ENCODE measurements around the gene ZBED4. TPM values are rescaled to one million over a fixed set of nuclear protein-coding genes. Genes with fewer than 3 reads are reported as not detected.

Gene ZBED4
- total RNA-seq, 1 donor from 2014 or later, result 19.8 TPM

- no peak overlapping the region for H3K4me3 Mint-ChIP-seq
- H3K36me3 Mint-ChIP-seq (ENCODE audit: low read depth), result peaks cover 16% of the 10 kb centered on the region
- DNase-seq, result no peak
- H3K27me3 Mint-ChIP-seq, result no peaks in the 10 kb centered on the region
- H3K9me3 Mint-ChIP-seq, result no peaks in the 10 kb centered on the region
- intact Hi-C loops (cut with micrococcal nuclease), result no loop called here
- no peak overlapping the region for H3K27ac Mint-ChIP-seq
- H3K4me1 Mint-ChIP-seq, result peaks cover 6% of the 10 kb centered on the region
These were observed 59.8 kb downstream of the ZBED4 start for GRCh38 chr22:49913446-49913845.

GRCh38 chr22:49914256-49914655, 60.6 kb downstream of the ZBED4 start:
- Mint-ChIP-seq H3K27me3 (no peaks in the 10 kb centered on the region), H3K27ac (no peak overlapping the region), H3K9me3 (no peaks in the 10 kb centered on the region), H3K4me1 (peaks cover 6% of the 10 kb centered on the region), H3K4me3 (no peak overlapping the region), H3K36me3 (ENCODE audit: low read depth) (peaks cover 16% of the 10 kb centered on the region)
- DNase-seq, result no peak
- intact Hi-C loops (cut with micrococcal nuclease), result no loop called here

- intact Hi-C loops (cut with micrococcal nuclease), result loop anchor here (5.0 kb wide), 1 partner anchor 78 kb away; no protein-coding TSS in a partner anchor
- H3K4me1 Mint-ChIP-seq, result peaks cover 17% of the 10 kb centered on the region
- H3K27me3 Mint-ChIP-seq, result no peaks in the 10 kb centered on the region
- peaks cover 14% of the 10 kb centered on the region for H3K36me3 Mint-ChIP-seq (ENCODE audit: low read depth)
- no peak overlapping the region for H3K27ac Mint-ChIP-seq
- DNase-seq, result no peak
- no peak overlapping the region for H3K4me3 Mint-ChIP-seq
- H3K9me3 Mint-ChIP-seq, result no peaks in the 10 kb centered on the region
These were observed 62.0 kb downstream of the ZBED4 start for GRCh38 chr22:49915610-49916009.

GRCh38 chr22:49916831-49917230, 63.2 kb downstream of the ZBED4 start:
- no peaks in the 10 kb centered on the region for H3K27me3 Mint-ChIP-seq
- peaks cover 17% of the 10 kb centered on the region for H3K4me1 Mint-ChIP-seq
- H3K36me3 Mint-ChIP-seq (ENCODE audit: low read depth), result peaks cover 14% of the 10 kb centered on the region
- no peak for DNase-seq
- peak overlapping the region; percentile 24 for H3K27ac Mint-ChIP-seq
- peak overlapping the region; percentile 81 for H3K4me3 Mint-ChIP-seq
- intact Hi-C loops (cut with micrococcal nuclease), result loop anchor here (5.0 kb wide), 1 partner anchor 80 kb away; no protein-coding TSS in a partner anchor
- H3K9me3 Mint-ChIP-seq, result no peaks in the 10 kb centered on the region

- intact Hi-C loops (cut with micrococcal nuclease), result loop anchor here (1.0 to 5.0 kb wide), 3 partner anchors 65 to 151 kb away; partner anchors contain the start of gene ZBED4
- Mint-ChIP-seq H3K4me1 (peaks cover 18% of the 10 kb centered on the region), H3K27me3 (no peaks in the 10 kb centered on the region), H3K9me3 (no peaks in the 10 kb centered on the region), H3K36me3 (ENCODE audit: low read depth) (peaks cover 16% of the 10 kb centered on the region), H3K27ac (peak within 1 kb of the TSS; percentile 85), H3K4me3 (peak within 1 kb of the TSS; percentile 81)
- DNase-seq, result peak; percentile 99
These were observed 64.6 kb downstream of the ZBED4 start, which contains the start of the genes ALG12 and CRELD2 for GRCh38 chr22:49917974-49918910. ALG12 (minus strand) TSS chr22:49918438; CDS start chr22:49913765, 4,673 bp downstream. CRELD2 (plus strand) TSS chr22:49918634; CDS start chr22:49918770, 136 bp downstream.

- no peak for DNase-seq
- no peaks in the 10 kb centered on the region for H3K9me3 Mint-ChIP-seq
- intact Hi-C loops (cut with micrococcal nuclease), result loop anchor here (1.0 to 5.0 kb wide), 3 partner anchors 66 to 152 kb away; partner anchors contain the start of gene ZBED4
- H3K27ac Mint-ChIP-seq, result peak overlapping the region; percentile 72
- H3K27me3 Mint-ChIP-seq, result no peaks in the 10 kb centered on the region
- peaks cover 19% of the 10 kb centered on the region for H3K4me1 Mint-ChIP-seq
- peak overlapping the region; percentile 76 for H3K4me3 Mint-ChIP-seq
- H3K36me3 Mint-ChIP-seq (ENCODE audit: low read depth), result peaks cover 13% of the 10 kb centered on the region
These were observed 65.6 kb downstream of the ZBED4 start for GRCh38 chr22:49918911-49919881.

GRCh38 chr22:49920859-49921258, 67.2 kb downstream of the ZBED4 start:
- intact Hi-C loops (cut with micrococcal nuclease), result no loop called here
- Mint-ChIP-seq H3K27me3 (no peaks in the 10 kb centered on the region), H3K4me3 (no peak overlapping the region), H3K4me1 (peaks cover 27% of the 10 kb centered on the region), H3K36me3 (ENCODE audit: low read depth) (peaks cover 19% of the 10 kb centered on the region), H3K9me3 (no peaks in the 10 kb centered on the region), H3K27ac (peak overlapping the region; percentile 34)
- DNase-seq, result no peak

- intact Hi-C loops (cut with micrococcal nuclease), result no loop called here
- H3K4me3 Mint-ChIP-seq, result no peak overlapping the region
- peaks cover 30% of the 10 kb centered on the region for H3K4me1 Mint-ChIP-seq
- H3K9me3 Mint-ChIP-seq, result no peaks in the 10 kb centered on the region
- no peak overlapping the region for H3K27ac Mint-ChIP-seq
- no peaks in the 10 kb centered on the region for H3K27me3 Mint-ChIP-seq
- H3K36me3 Mint-ChIP-seq (ENCODE audit: low read depth), result peaks cover 19% of the 10 kb centered on the region
- DNase-seq, result no peak
These were observed 68.0 kb downstream of the ZBED4 start for GRCh38 chr22:49921508-49922278.

GRCh38 chr22:49922484-49922883, 68.8 kb downstream of the ZBED4 start:
- Mint-ChIP-seq H3K27ac (no peak overlapping the region), H3K9me3 (no peaks in the 10 kb centered on the region), H3K4me1 (peaks cover 31% of the 10 kb centered on the region), H3K4me3 (no peak overlapping the region), H3K27me3 (no peaks in the 10 kb centered on the region), H3K36me3 (ENCODE audit: low read depth) (peaks cover 24% of the 10 kb centered on the region)
- intact Hi-C loops (cut with micrococcal nuclease), result no loop called here
- no peak for DNase-seq

- H3K4me1 Mint-ChIP-seq, result peaks cover 31% of the 10 kb centered on the region
- DNase-seq, result no peak
- no peaks in the 10 kb centered on the region for H3K9me3 Mint-ChIP-seq
- intact Hi-C loops (cut with micrococcal nuclease), result no loop called here
- no peak overlapping the region for H3K27ac Mint-ChIP-seq
- no peaks in the 10 kb centered on the region for H3K27me3 Mint-ChIP-seq
- peaks cover 26% of the 10 kb centered on the region for H3K36me3 Mint-ChIP-seq (ENCODE audit: low read depth)
- no peak overlapping the region for H3K4me3 Mint-ChIP-seq
These were observed 69.3 kb downstream of the ZBED4 start for GRCh38 chr22:49922926-49923325.

GRCh38 chr22:49923445-49923844, 69.8 kb downstream of the ZBED4 start:
- Mint-ChIP-seq H3K4me3 (no peak overlapping the region), H3K27ac (peak overlapping the region; percentile 45), H3K27me3 (no peaks in the 10 kb centered on the region), H3K4me1 (peaks cover 31% of the 10 kb centered on the region), H3K9me3 (no peaks in the 10 kb centered on the region), H3K36me3 (ENCODE audit: low read depth) (peaks cover 26% of the 10 kb centered on the region)
- intact Hi-C loops (cut with micrococcal nuclease), result no loop called here
- no peak for DNase-seq

GRCh38 chr22:49924113-49924833, 70.6 kb downstream of the ZBED4 start:
- Mint-ChIP-seq H3K27me3 (no peaks in the 10 kb centered on the region), H3K9me3 (no peaks in the 10 kb centered on the region), H3K4me1 (peaks cover 31% of the 10 kb centered on the region), H3K36me3 (ENCODE audit: low read depth) (peaks cover 26% of the 10 kb centered on the region), H3K27ac (no peak overlapping the region), H3K4me3 (no peak overlapping the region)
- intact Hi-C loops (cut with micrococcal nuclease), result no loop called here
- no peak for DNase-seq

Measured in activated CD4-positive, alpha-beta T cell treated with anti-CD3 and anti-CD28 coated beads, Interleukin-2, amount 10 ng/mL, durations not matched to agents 24 days and 14 days (primary cell).